D721Med (cell line): Measurements from ENCODE around the gene HHEX.

Experiments
- DNase-seq: peaks from one replicate; pipeline ENCODE4 v3.0.0; 2011; ENCODE audit warnings: low spot score; ENCODE audit not compliant: insufficient read length
- FAIRE-seq: peaks from 2 replicates; lab custom pipeline; 2011; peaks lifted over from hg19 to GRCh38; lab: Jason Lieb, UNC
- CTCF ChIP-seq: IDR thresholded peaks from 2 replicates; pipeline ENCODE4 v1.5.1; 2012; ENCODE audit warnings: mild to moderate bottlenecking, control low read depth; ENCODE audit not compliant: insufficient read depth; ENCODE audit errors: missing control alignments

The HHEX gene

DNA sequence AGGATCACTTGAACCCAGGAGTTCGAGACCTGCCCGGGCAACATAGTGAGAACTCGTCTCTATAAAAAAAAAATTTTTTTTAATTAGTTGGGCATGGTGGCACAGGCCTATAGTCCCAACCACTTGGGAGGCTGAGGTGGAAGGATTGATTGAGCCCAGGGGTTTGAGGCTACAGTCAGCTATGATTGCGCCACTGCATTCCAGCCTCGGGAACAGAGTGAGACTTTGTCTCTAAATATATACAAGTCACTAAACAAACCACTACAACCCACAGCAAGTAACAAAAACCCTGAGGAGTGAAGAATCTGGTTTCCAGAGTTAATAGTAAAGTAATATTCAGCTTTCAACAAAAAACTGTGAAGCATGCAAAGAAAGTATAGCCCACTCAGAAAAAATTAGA, 32.7 kb upstream of the HHEX start:
- no peak for FAIRE-seq
- no peak for TF ChIP-seq CTCF
- DNase-seq, result no peak

DNA sequence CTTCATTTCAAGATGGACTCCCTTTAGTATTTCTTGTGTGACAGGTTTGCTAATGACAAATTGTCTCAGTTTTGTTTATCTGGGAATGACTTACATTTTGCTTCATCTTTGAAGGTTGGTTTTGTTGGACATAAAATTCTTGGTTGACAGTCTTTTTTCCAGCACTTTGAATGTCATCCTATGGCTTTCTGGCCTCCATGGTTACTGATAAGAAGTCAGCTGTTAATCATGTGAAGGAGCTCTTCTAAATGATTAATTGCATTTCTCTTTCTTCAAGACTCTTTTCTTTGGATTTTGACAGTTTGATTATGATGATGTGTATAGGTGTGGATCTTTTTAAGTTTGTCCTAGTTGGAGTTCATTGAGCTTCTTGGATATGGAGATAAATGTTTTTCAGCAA, 26.9 kb upstream of the HHEX start:
- TF ChIP-seq CTCF, result no peak
- no peak for FAIRE-seq
- DNase-seq, result no peak

- DNase-seq (no peak), FAIRE-seq (no peak)
- TF ChIP-seq CTCF, result no peak
Observed at GRCh38 chr10:92664322-92664721, 25.4 kb upstream of the HHEX start.

GRCh38 chr10:92667078-92667477, 22.7 kb upstream of the HHEX start:
- TF ChIP-seq CTCF, result no peak
- FAIRE-seq, result no peak
- no peak for DNase-seq

DNA sequence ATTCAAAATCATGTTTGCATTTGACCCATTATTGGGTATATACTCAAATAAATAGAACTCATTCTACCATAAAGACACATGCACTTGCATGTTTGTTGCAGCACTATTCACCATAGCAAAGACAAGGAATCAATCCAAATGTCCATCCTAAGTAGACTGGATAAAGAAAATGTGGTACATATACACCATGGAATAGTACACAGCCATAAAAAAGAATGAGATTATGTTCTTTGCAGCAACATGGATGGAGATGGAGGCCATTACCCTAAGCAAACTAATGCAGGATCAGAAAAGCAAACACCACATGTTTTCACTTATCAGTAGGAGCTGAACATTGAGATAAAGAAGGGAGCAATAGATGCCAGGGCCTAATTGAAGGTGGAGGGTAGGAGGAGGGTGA, 12.0 kb upstream of the HHEX start:
- DNase-seq (no peak), FAIRE-seq (no peak)
- no peak for TF ChIP-seq CTCF

- DNase-seq, result no peak
- TF ChIP-seq CTCF, result no peak
- FAIRE-seq, result no peak
Observed at GRCh38 chr10:92678206-92678605, 11.5 kb upstream of the HHEX start.

DNA sequence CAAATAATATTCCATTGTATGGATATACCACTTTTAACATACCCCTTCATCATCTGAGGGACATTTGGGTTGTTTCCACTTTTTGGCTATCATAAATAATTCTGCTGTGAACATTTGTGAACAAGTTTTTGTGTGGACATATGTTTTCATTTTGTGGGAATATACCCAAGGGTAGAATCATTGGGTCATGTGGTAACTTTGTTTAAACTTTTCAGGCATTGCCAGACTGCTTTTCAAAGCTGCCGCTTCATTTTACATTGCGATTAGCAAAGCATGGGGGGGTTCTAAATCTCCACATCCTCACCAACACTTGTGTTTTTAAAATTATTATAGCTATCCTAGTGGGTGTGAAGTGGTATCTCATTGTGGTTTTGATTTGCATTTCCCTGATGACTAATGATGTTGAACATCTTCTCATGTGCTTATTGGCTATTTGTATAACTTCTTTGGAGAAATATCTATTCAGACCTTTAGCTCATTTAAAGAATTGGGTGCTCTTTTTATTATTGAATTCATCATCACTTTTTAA, 8.4 kb upstream of the HHEX start:
- TF ChIP-seq CTCF, result no peak
- no peak for FAIRE-seq

More for the DNA sequence above, 8.4 kb upstream of the HHEX start:
- DNase-seq, result no peak
